HEK293 (cell line): ENCODE data around the gene SLC29A3.
A peak's percentile ranks its signal among the peaks of the same experiment; 100 is the strongest.

Experiments used
- AEBP2 ChIP-seq: fragments of 450-650 bp; formaldehyde crosslinking; IDR thresholded peaks from 2 replicates; pipeline ENCODE4 v1.5.1; 2016; ENCODE audit warnings: missing biosample characterization, missing genetic modification characterization, borderline replicate concordance
- BCL11B ChIP-seq: fragments of 450-650 bp; formaldehyde crosslinking; IDR thresholded peaks from 2 replicates; pipeline ENCODE4 v1.5.1; 2016; ENCODE audit warnings: low read depth, missing biosample characterization, missing genetic modification characterization
- OVOL3 ChIP-seq: fragments of 450-650 bp; formaldehyde crosslinking; IDR thresholded peaks from 2 replicates; pipeline ENCODE4 v1.5.1; 2016; ENCODE audit warnings: missing biosample characterization, missing genetic modification characterization
- PATZ1 ChIP-seq: fragments of 450-650 bp; formaldehyde crosslinking; IDR thresholded peaks from 2 replicates; pipeline ENCODE4 v1.5.1; 2016; ENCODE audit warnings: missing biosample characterization, missing genetic modification characterization
- SALL2 ChIP-seq: fragments of 450-650 bp; formaldehyde crosslinking; IDR thresholded peaks from 2 replicates; pipeline ENCODE4 v1.5.0; 2017; ENCODE audit warnings: missing biosample characterization, mild to moderate bottlenecking, missing genetic modification characterization, borderline replicate concordance
- SP7 ChIP-seq: fragments of 450-650 bp; formaldehyde crosslinking; IDR thresholded peaks from 2 replicates; pipeline ENCODE4 v1.5.1; 2016; ENCODE audit warnings: missing biosample characterization, missing genetic modification characterization
- ZBTB26 ChIP-seq: fragments of 450-650 bp; formaldehyde crosslinking; optimal IDR thresholded peaks from 2 replicates; pipeline ENCODE3; 2016; ENCODE audit warnings: missing biosample characterization, mild to moderate bottlenecking, missing genetic modification characterization
- ZIC2 ChIP-seq: fragments of 450-650 bp; formaldehyde crosslinking; IDR thresholded peaks from 2 replicates; pipeline ENCODE4 v1.5.1; 2016; ENCODE audit warnings: missing biosample characterization, missing genetic modification characterization
- ZNF112 ChIP-seq: fragments of 450-650 bp; formaldehyde crosslinking; IDR thresholded peaks from 2 replicates; pipeline ENCODE4 v1.5.0; 2017; ENCODE audit warnings: missing biosample characterization, missing genetic modification characterization
- ZNF121 ChIP-seq: fragments of 450-650 bp; formaldehyde crosslinking; IDR thresholded peaks from 2 replicates; pipeline ENCODE4 v1.5.1; 2016; ENCODE audit warnings: missing biosample characterization, missing genetic modification characterization
- ZNF146 ChIP-seq: fragments of 450-650 bp; formaldehyde crosslinking; IDR thresholded peaks from 2 replicates; pipeline ENCODE4 v1.5.1; 2016; ENCODE audit warnings: missing biosample characterization, missing genetic modification characterization
- ZNF155 ChIP-seq: fragments of 450-650 bp; formaldehyde crosslinking; IDR thresholded peaks from 2 replicates; pipeline ENCODE4 v1.5.1; 2016; ENCODE audit warnings: missing biosample characterization, missing genetic modification characterization
- ZNF175 ChIP-seq: fragments of 450-650 bp; formaldehyde crosslinking; IDR thresholded peaks from 2 replicates; pipeline ENCODE4 v1.5.1; 2016; ENCODE audit warnings: missing biosample characterization, missing genetic modification characterization
- ZNF248 ChIP-seq: fragments of 450-650 bp; formaldehyde crosslinking; IDR thresholded peaks from 2 replicates; pipeline ENCODE4 v1.5.1; 2017; ENCODE audit warnings: missing biosample characterization, missing genetic modification characterization
- ZNF266 ChIP-seq: fragments of 450-650 bp; formaldehyde crosslinking; IDR thresholded peaks from 2 replicates; pipeline ENCODE4 v1.5.1; 2016; ENCODE audit warnings: missing biosample characterization, missing genetic modification characterization, low read depth
- ZNF398 ChIP-seq: fragments of 450-650 bp; formaldehyde crosslinking; IDR thresholded peaks from 2 replicates; pipeline ENCODE4 v1.5.1; 2017; ENCODE audit warnings: missing biosample characterization, missing genetic modification characterization
- ZNF513 ChIP-seq: fragments of 450-650 bp; IDR thresholded peaks from 2 replicates; pipeline ENCODE4 v1.5.1; 2018; ENCODE audit warnings: missing biosample characterization, missing genetic modification characterization
- ZNF518A ChIP-seq: fragments of 450-650 bp; formaldehyde crosslinking; conservative IDR thresholded peaks from 2 replicates; pipeline ENCODE4 v1.5.1; 2016; ENCODE audit warnings: low read depth, missing biosample characterization, missing genetic modification characterization
- ZNF544 ChIP-seq: fragments of 450-650 bp; formaldehyde crosslinking; IDR thresholded peaks from 2 replicates; pipeline ENCODE4 v1.5.0; 2017; ENCODE audit warnings: missing biosample characterization, missing genetic modification characterization
- ZNF548 ChIP-seq: fragments of 450-650 bp; formaldehyde crosslinking; IDR thresholded peaks from 2 replicates; pipeline ENCODE4 v1.5.1; 2016; ENCODE audit warnings: missing biosample characterization, missing genetic modification characterization
- ZNF580 ChIP-seq: fragments of 450-650 bp; formaldehyde crosslinking; IDR thresholded peaks from 2 replicates; pipeline ENCODE4 v1.5.1; 2016; ENCODE audit warnings: missing biosample characterization, missing genetic modification characterization
- ZNF600 ChIP-seq: fragments of 450-650 bp; formaldehyde crosslinking; IDR thresholded peaks from 2 replicates; pipeline ENCODE4 v1.5.1; 2016; ENCODE audit warnings: missing biosample characterization, missing genetic modification characterization
- ZNF624 ChIP-seq: fragments of 450-650 bp; formaldehyde crosslinking; IDR thresholded peaks from 2 replicates; pipeline ENCODE4 v1.5.1; 2017; ENCODE audit warnings: missing biosample characterization, missing genetic modification characterization
- ZNF626 ChIP-seq: fragments of 450-650 bp; sonication (Bioruptor Pico); formaldehyde crosslinking; IDR thresholded peaks from 2 replicates; pipeline ENCODE4 v1.5.1; 2018; ENCODE audit warnings: missing biosample characterization, missing genetic modification characterization, inconsistent platforms
- ZNF776 ChIP-seq: fragments of 450-650 bp; formaldehyde crosslinking; IDR thresholded peaks from 2 replicates; pipeline ENCODE4 v1.5.0; 2017; ENCODE audit warnings: missing biosample characterization, missing genetic modification characterization, borderline replicate concordance
- ZSCAN23 ChIP-seq: fragments of 450-650 bp; formaldehyde crosslinking; IDR thresholded peaks from 2 replicates; pipeline ENCODE4 v1.5.1; 2016; ENCODE audit warnings: missing biosample characterization, missing genetic modification characterization

SLC29A3 gene

GRCh38 chr10:71319042-71319799, at the start of gene SLC29A3 (continued):
- TF ChIP-seq ZNF600: peak; percentile 89
- TF ChIP-seq ZNF121 (tag by site-specific recombination): no peak
- TF ChIP-seq ZNF626 (tag by site-specific recombination): no peak
- no peak for TF ChIP-seq ZSCAN23 (tag by site-specific recombination)
- no peak for TF ChIP-seq ZNF513 (tag by site-specific recombination)
- TF ChIP-seq SALL2 (tag by site-specific recombination): no peak
- TF ChIP-seq ZIC2 (tag by site-specific recombination): 0 out of 2 replicates have a peak, but pooled peaks have one; percentile 4
- TF ChIP-seq ZNF112 (tag by site-specific recombination): no peak
- TF ChIP-seq ZNF175: no peak
- peak; percentile 54 for TF ChIP-seq ZBTB26 (tag by site-specific recombination)
- TF ChIP-seq AEBP2 (tag by site-specific recombination): no peak
- no peak for TF ChIP-seq OVOL3 (tag by site-specific recombination)
- TF ChIP-seq ZNF624 (tag by site-specific recombination): no peak
- TF ChIP-seq BCL11B (tag by site-specific recombination): no peak
- 0 out of 2 replicates have a peak, but pooled peaks have one; percentile 21 for TF ChIP-seq ZNF398 (tag by site-specific recombination)
- peak; percentile 86 for TF ChIP-seq PATZ1
- no peak for TF ChIP-seq ZNF544 (tag by site-specific recombination)
- no peak for TF ChIP-seq ZNF146 (tag by site-specific recombination)
- no peak for TF ChIP-seq ZNF248 (tag by site-specific recombination)
- 0 out of 2 replicates have a peak, but pooled peaks have one; percentile 20 for TF ChIP-seq ZNF580
- TF ChIP-seq ZNF155 (tag by site-specific recombination): no peak
- TF ChIP-seq ZNF518A (tag by site-specific recombination): no peak
- no peak for TF ChIP-seq ZNF548 (tag by site-specific recombination)
- TF ChIP-seq ZNF776: no peak
- peak; percentile 66; the same call in 1 of the 2 replicates for TF ChIP-seq SP7
- TF ChIP-seq ZNF266 (tag by site-specific recombination): no peak
